ENCODE results near the gene FAM151A. TPM values are rescaled to one million over a fixed set of nuclear protein-coding genes. Genes with fewer than 3 reads are reported as not detected.

The FAM151A gene
- total and polyA plus RNA-seq, 2 experiments from 2014 or later, result 9.8 to 13.5 TPM

DNA sequence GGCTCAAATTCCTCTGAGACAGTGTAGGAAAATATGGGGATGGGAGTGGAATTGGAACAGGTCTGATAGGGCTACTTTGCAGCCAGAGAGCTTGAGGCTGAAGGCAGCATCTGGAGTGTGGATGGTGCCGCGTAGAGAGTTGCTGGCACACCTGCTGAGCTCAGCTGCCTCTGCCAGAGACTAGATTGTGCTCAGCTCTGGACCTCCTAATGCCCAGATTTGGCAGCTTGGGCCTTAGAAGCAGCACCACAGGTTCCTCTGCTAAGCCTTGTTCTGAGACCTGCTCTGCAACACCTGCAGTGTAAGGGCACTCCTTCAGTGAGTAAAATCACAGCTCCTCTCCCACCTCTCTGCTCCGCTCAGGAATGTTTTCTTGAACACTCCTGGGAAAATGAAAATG is 52.0 kb downstream of the FAM151A start:
- H3K4me3 ChIP-seq, result no peak overlapping the region
- DNase-seq (ENCODE audit: low spot score), result no peak
- no peaks in the 10 kb centered on the region for H4K20me1 ChIP-seq (ENCODE audit: insufficient read depth, poor library complexity, severe bottlenecking)
- no peaks in the 10 kb centered on the region for H3K36me3 ChIP-seq (replicated peaks; ENCODE audit: insufficient read depth, low read depth)
- no peaks in the 10 kb centered on the region for H3K9me2 ChIP-seq (replicated peaks; ENCODE audit: insufficient read depth)
- H3K27me3 ChIP-seq, result no peaks in the 10 kb centered on the region
- no peaks in the 10 kb centered on the region for H3K79me2 ChIP-seq
- peaks cover 16% of the 10 kb centered on the region for H3K4me1 ChIP-seq (ENCODE audit: insufficient read depth)
- no peak overlapping the region for H3K4me2 ChIP-seq
- H3K27ac ChIP-seq, result no peak overlapping the region
- TF ChIP-seq, protein P1, sequence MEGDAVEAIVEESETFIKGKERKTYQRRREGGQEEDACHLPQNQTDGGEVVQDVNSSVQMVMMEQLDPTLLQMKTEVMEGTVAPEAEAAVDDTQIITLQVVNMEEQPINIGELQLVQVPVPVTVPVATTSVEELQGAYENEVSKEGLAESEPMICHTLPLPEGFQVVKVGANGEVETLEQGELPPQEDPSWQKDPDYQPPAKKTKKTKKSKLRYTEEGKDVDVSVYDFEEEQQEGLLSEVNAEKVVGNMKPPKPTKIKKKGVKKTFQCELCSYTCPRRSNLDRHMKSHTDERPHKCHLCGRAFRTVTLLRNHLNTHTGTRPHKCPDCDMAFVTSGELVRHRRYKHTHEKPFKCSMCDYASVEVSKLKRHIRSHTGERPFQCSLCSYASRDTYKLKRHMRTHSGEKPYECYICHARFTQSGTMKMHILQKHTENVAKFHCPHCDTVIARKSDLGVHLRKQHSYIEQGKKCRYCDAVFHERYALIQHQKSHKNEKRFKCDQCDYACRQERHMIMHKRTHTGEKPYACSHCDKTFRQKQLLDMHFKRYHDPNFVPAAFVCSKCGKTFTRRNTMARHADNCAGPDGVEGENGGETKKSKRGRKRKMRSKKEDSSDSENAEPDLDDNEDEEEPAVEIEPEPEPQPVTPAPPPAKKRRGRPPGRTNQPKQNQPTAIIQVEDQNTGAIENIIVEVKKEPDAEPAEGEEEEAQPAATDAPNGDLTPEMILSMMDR (IDR thresholded peaks at IDR 0.05; ENCODE audit: poor library complexity), result no peak
- TF ChIP-seq EZH2 (IDR thresholded peaks at IDR 0.05; ENCODE audit: borderline replicate concordance) (no peak), EZH2phosphoT487 (IDR thresholded peaks at IDR 0.05; ENCODE audit: low read depth, severe bottlenecking, unreplicated experiment) (no peak)
- WGBS (ENCODE audit: low lambda C conversion rate, missing lambda C conversion rate), result 88% methylated on average over 3 of the region's 3 CpGs
- no peaks in the 10 kb centered on the region for H3K9me3 ChIP-seq (ENCODE audit: low read depth)
- no peak overlapping the region for H2AFZ ChIP-seq

DNA sequence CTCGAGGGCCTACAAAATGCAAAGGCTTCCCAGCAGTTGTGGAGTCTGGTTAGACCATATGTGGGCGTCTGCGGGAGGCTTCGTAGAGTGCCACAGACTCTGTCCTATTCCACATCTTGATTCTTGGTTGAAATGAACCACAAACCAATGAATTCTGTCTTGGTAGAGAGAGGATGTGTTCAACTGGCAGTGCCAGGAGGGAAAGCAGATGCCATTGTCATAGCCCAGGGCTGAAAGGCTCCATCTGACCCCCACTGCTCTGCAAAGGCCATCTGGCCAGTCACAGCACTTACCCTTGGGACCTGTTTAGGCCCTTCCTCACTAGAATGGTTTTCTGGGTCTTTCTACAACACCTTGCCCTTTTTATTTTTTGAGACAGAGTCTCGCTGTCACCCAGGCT is 53.2 kb downstream of the FAM151A start:
- no peak for TF ChIP-seq EZH2 (IDR thresholded peaks at IDR 0.05; ENCODE audit: borderline replicate concordance)
- TF ChIP-seq, protein P1 (IDR thresholded peaks at IDR 0.05; ENCODE audit: poor library complexity), result no peak
- TF ChIP-seq EZH2phosphoT487 (IDR thresholded peaks at IDR 0.05; ENCODE audit: low read depth, severe bottlenecking, unreplicated experiment), result no peak
- no peak overlapping the region for H2AFZ ChIP-seq
- no peaks in the 10 kb centered on the region for H3K9me3 ChIP-seq (ENCODE audit: low read depth)
- H3K27me3 ChIP-seq, result no peaks in the 10 kb centered on the region
- H3K4me2 ChIP-seq, result no peak overlapping the region
- H3K79me2 ChIP-seq, result no peaks in the 10 kb centered on the region
- no peak for DNase-seq (ENCODE audit: low spot score)
- no peaks in the 10 kb centered on the region for H3K36me3 ChIP-seq (replicated peaks; ENCODE audit: insufficient read depth, low read depth)
- H3K4me1 ChIP-seq (ENCODE audit: insufficient read depth), result peaks cover 23% of the 10 kb centered on the region
- H3K9me2 ChIP-seq (replicated peaks; ENCODE audit: insufficient read depth), result no peaks in the 10 kb centered on the region
- no peak overlapping the region for H3K4me3 ChIP-seq
- WGBS (ENCODE audit: low lambda C conversion rate, missing lambda C conversion rate), result 95% methylated on average over 5 of the region's 5 CpGs
- no peak overlapping the region for H3K27ac ChIP-seq
- no peaks in the 10 kb centered on the region for H4K20me1 ChIP-seq (ENCODE audit: insufficient read depth, poor library complexity, severe bottlenecking)

- no peak for DNase-seq (ENCODE audit: low spot score)
Observed at GRCh38 chr1:54569339-54569738, 54.0 kb downstream of the FAM151A start.

More at GRCh38 chr1:54569339-54569738, 54.0 kb downstream of the FAM151A start:
- 45% methylated on average over 4 of the region's 4 CpGs for WGBS (ENCODE audit: low lambda C conversion rate, missing lambda C conversion rate)
- Histone ChIP-seq H3K9me3 (ENCODE audit: low read depth) (no peaks in the 10 kb centered on the region), H3K4me3 (no peak overlapping the region), H3K27ac (no peak overlapping the region), H3K36me3 (replicated peaks; ENCODE audit: insufficient read depth, low read depth) (no peaks in the 10 kb centered on the region), H3K4me1 (ENCODE audit: insufficient read depth) (peaks cover 23% of the 10 kb centered on the region), H3K9me2 (replicated peaks; ENCODE audit: insufficient read depth) (no peaks in the 10 kb centered on the region), H3K79me2 (no peaks in the 10 kb centered on the region), H3K4me2 (no peak overlapping the region), H4K20me1 (ENCODE audit: insufficient read depth, poor library complexity, severe bottlenecking) (no peaks in the 10 kb centered on the region), H3K27me3 (no peaks in the 10 kb centered on the region), H2AFZ (no peak overlapping the region)
- TF ChIP-seq, protein P1 (IDR thresholded peaks at IDR 0.05; ENCODE audit: poor library complexity), result no peak
- no peak for TF ChIP-seq EZH2phosphoT487 (IDR thresholded peaks at IDR 0.05; ENCODE audit: low read depth, severe bottlenecking, unreplicated experiment)
- TF ChIP-seq EZH2 (IDR thresholded peaks at IDR 0.05; ENCODE audit: borderline replicate concordance), result no peak
